Activated CD4-positive, alpha-beta T cell treated with anti-CD3 and anti-CD28 coated beads, Interleukin-2, amount 50 U/mL, for 4 hours (primary cell): ENCODE results near the gene DLX3.

ENCODE experiments used
- DNase-seq, 2 experiments: peaks; one replicate each; pipeline ENCODE4 v3.0.0-alpha.2; 2020

Gene DLX3

DNA sequence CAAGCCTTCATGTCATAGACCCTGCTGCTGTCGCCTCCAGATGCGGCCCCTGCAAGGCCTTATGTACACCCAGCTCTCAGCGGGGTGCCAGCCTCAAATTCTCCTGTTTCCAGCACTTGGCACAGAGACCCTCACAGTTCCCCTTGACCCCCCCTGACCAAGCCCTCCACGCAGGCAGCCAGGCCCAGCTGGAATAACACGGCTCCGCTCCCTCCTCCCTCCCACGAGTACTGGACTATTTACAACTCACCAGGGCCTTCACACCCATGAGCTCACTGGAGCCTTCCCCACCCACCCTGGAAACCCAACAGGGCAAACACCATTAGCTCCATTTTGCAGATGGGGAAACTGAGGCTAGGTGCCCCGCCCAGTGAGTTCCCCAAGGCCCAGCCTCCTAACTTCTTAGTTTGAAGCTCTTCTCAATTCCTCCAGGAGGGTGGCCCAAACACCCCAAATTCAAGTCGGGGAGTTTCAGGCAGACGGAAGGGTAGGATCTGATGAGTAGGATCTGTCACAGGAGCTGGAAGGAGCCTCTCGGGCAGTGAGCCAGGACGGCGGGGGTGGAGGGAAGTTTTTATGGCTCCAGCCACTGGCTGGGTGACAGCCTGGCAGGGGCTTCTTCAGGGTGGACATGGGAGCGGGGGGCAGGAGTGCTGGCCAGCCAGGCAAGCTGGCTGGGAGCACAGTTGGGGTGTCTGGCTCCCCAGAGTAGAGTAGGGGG, 43.5 kb downstream of the DLX3 start:
- no peak for DNase-seq

DNA sequence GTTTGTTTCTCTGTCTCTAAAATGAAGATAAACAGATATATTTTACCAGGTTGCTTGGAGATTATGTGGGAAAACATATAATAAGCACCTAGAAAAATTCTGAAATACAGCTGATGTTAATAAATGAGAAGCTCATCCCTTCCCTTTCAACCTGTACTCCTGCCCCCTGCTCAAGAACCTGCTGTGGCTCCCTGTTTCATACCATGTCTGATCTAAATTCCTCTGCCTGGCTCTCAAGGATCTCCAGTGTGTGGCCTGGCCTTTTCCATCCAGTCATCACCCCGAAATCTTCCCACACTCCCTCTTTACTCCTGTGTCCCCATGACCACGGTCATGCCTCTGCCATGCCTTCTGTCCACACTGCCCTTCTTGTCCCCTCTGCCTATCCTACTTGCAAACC, 45.4 kb downstream of the DLX3 start:
- DNase-seq: no peak

DNA sequence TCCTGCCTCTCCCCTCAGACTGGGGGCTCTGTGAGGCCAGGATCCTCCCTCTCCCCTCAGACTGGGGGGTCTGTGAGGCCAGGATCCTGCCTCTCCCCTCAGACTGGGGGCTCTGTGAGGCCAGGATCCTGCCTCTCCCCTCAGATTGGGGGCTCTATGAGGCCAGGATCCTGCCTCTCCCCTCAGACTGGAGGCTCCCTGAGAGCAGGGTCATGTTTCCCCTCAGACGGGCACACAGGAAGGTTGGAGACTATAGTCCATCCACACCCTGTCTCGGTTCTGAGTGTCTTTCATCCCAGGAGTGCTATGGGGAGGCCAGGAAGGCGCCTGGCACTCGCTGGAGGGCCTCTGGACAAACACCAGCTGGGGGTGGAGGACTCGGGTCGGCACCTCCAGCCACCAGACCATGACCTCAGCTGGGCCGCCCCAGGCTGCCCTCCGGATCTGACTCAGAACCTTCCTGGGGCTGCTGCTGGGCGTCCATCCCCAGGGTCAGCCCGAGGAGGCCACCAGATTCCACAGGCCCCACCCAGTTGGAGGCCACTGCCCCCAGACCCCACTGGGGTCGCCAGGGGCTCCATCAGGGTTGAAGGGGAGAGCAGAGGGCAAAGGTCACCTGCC, 48.0 kb downstream of the DLX3 start:
- no peak for DNase-seq

DNA sequence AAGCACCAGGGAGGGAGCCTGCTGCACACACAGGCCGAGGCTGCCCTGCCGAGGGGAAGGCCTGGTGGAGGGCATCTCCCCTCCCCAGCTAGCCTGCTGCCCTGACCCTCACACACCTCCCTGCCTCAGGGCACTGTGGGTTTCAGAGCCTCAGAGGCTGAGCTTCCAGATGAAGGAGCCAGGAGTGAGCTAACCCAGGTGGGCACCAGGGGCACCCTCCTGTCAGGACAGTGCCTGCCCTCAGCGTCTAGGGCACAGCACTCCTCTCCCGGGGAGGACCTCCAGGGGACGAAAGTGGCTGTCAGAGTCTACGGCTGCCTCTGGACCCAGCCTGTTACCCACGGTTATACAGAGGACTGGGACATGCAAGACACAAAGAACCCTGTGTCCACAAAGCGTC, 48.8 kb downstream of the DLX3 start:
- no peak for DNase-seq

DNA sequence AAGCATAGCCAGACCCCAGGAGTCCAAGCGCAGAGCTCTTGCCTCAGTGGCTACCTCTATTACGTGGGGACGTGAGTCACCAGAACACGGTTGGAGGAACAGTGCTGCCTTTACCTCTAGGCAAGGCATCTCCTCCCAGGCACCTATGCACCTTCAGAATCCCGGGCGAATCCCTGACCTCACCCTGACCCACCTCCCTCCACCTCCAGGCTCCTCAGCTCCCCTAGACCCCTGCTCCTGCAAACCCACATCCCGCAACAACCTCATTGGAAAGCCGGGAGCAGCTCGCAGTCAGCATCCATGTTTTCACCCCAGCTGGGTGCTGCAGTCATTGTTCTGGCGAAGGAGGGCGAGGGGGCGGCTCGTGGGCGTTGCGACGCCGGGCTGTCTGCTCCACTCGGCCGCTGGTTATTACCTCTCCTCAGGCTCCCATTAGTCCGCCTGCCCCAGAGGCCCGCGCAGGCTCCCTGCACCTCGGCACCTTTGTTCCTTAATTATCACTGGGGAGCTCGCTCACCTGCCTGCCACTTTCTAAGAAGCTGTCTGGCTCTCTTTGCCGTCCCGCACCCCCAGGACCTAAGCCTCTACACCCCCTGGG, 50.7 kb downstream of the DLX3 start:
- no peak for DNase-seq

DNA sequence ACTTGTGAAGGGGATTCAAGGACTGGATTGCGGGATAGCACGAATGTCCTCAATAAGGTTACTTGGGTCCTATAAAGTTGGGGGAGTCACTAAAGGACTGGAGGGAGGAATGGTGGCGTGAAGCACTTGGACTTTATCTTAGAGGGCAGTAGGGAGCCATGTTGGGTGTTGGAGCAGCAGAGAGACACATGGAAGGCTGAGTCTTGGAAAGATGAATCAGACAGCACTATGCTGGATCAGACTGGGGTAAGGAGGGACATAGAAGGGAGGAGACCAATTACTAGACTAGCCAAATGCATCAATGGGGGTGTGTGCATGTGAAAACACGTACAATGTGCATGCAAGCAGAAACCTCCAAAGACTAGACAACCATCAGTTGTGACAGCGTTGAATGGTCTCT, 52.1 kb downstream of the DLX3 start:
- DNase-seq: no peak

DNA sequence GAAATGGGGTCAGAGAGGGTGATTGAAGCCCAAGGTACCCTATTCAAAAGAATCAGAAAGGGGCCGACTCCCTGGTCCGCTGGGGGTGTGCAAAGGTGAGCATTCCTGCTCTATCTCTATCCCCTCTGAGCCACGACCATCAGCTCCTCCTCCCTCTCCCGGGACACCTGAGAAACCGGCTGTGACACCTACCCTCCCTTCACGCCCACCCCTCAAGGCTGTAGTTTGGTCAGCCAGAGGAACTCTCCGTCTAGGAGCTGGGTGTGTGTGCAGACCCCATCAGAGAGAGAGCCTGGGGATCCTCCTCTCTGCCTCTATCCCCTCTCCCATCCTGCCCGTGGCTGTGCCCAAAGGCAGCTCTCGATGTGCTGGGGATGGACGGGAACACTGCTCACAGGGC, 53.6 kb downstream of the DLX3 start:
- no peak for DNase-seq
